Thoracic aorta (tissue), 2 donors: ENCODE results near the gene RPSA. TPM values are rescaled to one million over a fixed set of nuclear protein-coding genes. Genes with fewer than 3 reads are reported as not detected.

ENCODE experiments used
- ATAC-seq: fragments of 150-250 bp; one replicate; pipeline ENCODE4 v1.8.0; 2017; ENCODE audit warnings: low read depth; ENCODE audit not compliant: insufficient number of reproducible peaks, low FRiP score
- DNase-seq: peaks from one replicate; pipeline ENCODE4 v3.0.0-alpha.2; 2020; ENCODE audit warnings: low spot score
- H3K27ac ChIP-seq, 2 donors: fragments of 200-600 bp; sonication (generic); 1 replicate in 1 of 2; 2 replicates in 1 of 2; pipeline ENCODE4 v1.5.1; 2016; ENCODE audit warnings: mild to moderate bottlenecking in 2 of 2, moderate library complexity in 2 of 2
- H3K27me3 ChIP-seq: fragments of 200-600 bp; sonication (generic); replicated peaks from 2 replicates; pipeline ENCODE4 v1.6.0; 2016; ENCODE audit warnings: mild to moderate bottlenecking; ENCODE audit not compliant: insufficient read depth
- H3K36me3 ChIP-seq: fragments of 200-600 bp; sonication (generic); one replicate; pipeline ENCODE4 v1.5.1; 2016
- H3K4me1 ChIP-seq, 2 donors: fragments of 200-600 bp; sonication (generic); 1 replicate in 1 of 2; 2 replicates in 1 of 2; pipeline versions ENCODE4 v1.5.1 to v1.6.0; 2016; ENCODE audit warnings: low read depth in 2 of 2, mild to moderate bottlenecking in 1 of 2; ENCODE audit not compliant: control insufficient read depth in 1 of 2
- H3K4me3 ChIP-seq: fragments of 200-600 bp; sonication (generic); 2 replicates; pipeline ENCODE4 v1.5.1; 2016; ENCODE audit warnings: mild to moderate bottlenecking
- H3K9me3 ChIP-seq: fragments of 200-600 bp; sonication (generic); 2 replicates; pipeline ENCODE4 v1.5.1; 2016
- total RNA-seq, 2 donors: library from RNA; depleted of rRNA; stranded (reverse); fragments of >200 nt; gene quantifications; one replicate each; pipeline versions ENCODE4 v1.1.0 to v1.2.3, GENCODE V29; 2016
- TF ChIP-seq, protein P1 (sequence below): fragments of 200-600 bp; sonication (generic); IDR thresholded peaks from one replicate; pipeline ENCODE4 v1.5.1; 2019; ENCODE audit warnings: antibody characterized with exemption

RPSA gene
- total RNA-seq, 2 donors from 2014 or later = 429 to 480 TPM

DNA sequence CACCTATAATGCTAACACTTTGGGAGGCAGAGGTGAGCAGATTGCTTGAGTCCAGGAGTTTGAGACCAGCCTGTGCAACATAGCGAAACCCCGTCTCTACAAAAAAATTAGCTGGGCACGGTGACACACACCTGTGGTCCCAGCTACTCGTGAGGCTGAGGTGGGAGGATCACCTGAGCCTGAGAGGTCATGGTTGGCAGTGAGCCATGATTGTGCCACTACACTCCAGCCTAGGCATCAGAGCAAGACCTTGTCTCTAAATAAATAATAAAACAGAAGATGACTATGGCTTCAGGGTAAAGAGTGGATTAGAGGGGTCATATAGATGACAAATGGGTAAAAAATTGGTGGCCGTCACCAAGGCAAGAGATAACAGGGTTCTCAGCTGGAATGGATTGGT lies 20.2 kb upstream of the RPSA start:
- no peaks in the 10 kb centered on the region for H3K9me3 ChIP-seq
- H3K4me3 ChIP-seq = no peak overlapping the region
- no peak overlapping the region for H3K27ac ChIP-seq
- DNase-seq (no peak), ATAC-seq (no peak)
- peaks cover 13 to 25% of the 10 kb centered on the region in 2 donors for H3K4me1 ChIP-seq
- H3K27me3 ChIP-seq = no peaks in the 10 kb centered on the region
- H3K36me3 ChIP-seq = peaks cover 19% of the 10 kb centered on the region
- TF ChIP-seq, protein P1, sequence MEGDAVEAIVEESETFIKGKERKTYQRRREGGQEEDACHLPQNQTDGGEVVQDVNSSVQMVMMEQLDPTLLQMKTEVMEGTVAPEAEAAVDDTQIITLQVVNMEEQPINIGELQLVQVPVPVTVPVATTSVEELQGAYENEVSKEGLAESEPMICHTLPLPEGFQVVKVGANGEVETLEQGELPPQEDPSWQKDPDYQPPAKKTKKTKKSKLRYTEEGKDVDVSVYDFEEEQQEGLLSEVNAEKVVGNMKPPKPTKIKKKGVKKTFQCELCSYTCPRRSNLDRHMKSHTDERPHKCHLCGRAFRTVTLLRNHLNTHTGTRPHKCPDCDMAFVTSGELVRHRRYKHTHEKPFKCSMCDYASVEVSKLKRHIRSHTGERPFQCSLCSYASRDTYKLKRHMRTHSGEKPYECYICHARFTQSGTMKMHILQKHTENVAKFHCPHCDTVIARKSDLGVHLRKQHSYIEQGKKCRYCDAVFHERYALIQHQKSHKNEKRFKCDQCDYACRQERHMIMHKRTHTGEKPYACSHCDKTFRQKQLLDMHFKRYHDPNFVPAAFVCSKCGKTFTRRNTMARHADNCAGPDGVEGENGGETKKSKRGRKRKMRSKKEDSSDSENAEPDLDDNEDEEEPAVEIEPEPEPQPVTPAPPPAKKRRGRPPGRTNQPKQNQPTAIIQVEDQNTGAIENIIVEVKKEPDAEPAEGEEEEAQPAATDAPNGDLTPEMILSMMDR = no peak

DNA sequence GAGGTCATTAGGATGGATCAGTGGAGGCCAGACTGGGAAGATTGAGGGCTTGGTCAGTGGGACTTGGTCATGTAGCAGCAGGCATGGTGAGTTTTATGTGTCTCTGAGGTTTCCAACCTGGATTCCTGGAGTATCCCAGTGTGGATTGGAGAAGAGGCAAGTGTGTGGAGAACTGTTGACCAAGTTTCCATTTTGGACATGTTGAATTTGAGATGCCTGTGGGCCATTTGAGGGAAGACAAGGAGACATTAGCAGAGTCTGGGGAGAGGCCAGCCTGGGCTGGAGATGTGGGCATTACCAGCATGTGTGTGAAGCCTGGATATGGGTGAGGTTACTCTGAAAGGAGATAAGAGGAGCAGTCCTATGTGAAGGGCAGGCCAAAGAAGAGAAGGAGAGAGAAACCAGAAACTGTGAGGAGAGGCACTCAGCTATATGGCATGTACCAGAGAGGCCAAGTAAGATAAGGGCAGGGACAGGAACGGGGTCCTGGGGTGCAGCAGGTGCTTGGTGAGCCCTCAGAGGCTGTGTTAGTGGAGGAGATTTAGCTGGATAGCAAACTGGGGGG lies 19.0 kb upstream of the RPSA start:
- peaks cover 11 to 25% of the 10 kb centered on the region in 2 donors for H3K4me1 ChIP-seq
- TF ChIP-seq, protein P1 = no peak
- no peak for DNase-seq
- H3K27me3 ChIP-seq = no peaks in the 10 kb centered on the region
- H3K4me3 ChIP-seq = no peak overlapping the region
- no peak for ATAC-seq
- no peaks in the 10 kb centered on the region for H3K9me3 ChIP-seq
- no peak overlapping the region for H3K27ac ChIP-seq
- peaks cover 28% of the 10 kb centered on the region for H3K36me3 ChIP-seq

DNA sequence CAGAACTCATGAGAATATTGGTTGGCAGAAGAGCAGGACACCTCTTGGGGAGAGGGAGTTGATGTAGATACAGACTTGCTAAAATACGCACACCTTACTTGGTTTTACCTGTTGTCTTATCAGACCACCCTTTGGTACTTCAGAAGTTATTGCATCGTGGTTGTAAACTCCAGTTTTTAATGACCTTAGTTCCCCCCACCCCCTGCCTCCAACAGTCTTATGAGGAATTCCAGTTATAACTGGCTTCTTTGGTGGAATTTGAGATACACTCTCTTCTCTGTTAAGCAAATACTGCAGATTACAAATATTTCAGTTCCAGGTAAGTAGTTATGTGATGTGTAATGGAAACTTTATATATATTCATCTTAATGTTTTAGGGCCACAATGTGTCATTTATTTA lies 18.4 kb upstream of the RPSA start:
- Histone ChIP-seq H3K4me1 (peaks cover 7 to 20% of the 10 kb centered on the region in 2 donors), H3K27ac (no peak overlapping the region), H3K9me3 (no peaks in the 10 kb centered on the region), H3K27me3 (no peaks in the 10 kb centered on the region), H3K4me3 (no peak overlapping the region), H3K36me3 (peaks cover 31% of the 10 kb centered on the region)
- ATAC-seq (no peak), DNase-seq (no peak)
- TF ChIP-seq, protein P1 = no peak

DNA sequence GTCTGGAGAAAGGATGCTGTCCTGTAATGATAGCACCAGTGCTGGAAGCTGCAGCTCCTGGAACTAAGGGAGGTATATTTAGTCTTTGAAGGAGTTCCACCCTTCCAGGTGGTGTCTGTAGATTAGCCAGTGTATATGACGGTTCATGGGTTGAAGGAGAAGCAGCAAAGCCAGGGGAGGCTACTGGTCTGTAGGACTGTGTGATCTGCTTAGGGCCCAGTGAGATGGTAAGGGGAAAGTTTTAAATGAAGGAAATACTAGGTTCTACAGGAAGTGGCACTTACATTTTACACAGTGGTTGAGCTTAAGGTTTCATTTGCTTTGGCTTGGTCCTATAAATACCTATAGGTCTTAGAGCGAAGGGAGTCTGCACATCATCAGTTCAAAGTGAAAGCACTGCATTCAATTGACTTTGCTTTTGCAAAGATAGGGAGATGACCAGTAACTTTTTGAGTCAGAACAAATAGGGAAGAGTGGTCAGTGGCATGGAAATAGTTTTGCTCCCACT lies 17.7 kb upstream of the RPSA start:
- Histone ChIP-seq H3K36me3 (peaks cover 34% of the 10 kb centered on the region), H3K27ac (no peak overlapping the region), H3K27me3 (no peaks in the 10 kb centered on the region), H3K4me1 (peaks cover 7 to 20% of the 10 kb centered on the region in 2 donors), H3K9me3 (no peaks in the 10 kb centered on the region), H3K4me3 (no peak overlapping the region)
- TF ChIP-seq, protein P1 = no peak
- DNase-seq (no peak), ATAC-seq (no peak)

DNA sequence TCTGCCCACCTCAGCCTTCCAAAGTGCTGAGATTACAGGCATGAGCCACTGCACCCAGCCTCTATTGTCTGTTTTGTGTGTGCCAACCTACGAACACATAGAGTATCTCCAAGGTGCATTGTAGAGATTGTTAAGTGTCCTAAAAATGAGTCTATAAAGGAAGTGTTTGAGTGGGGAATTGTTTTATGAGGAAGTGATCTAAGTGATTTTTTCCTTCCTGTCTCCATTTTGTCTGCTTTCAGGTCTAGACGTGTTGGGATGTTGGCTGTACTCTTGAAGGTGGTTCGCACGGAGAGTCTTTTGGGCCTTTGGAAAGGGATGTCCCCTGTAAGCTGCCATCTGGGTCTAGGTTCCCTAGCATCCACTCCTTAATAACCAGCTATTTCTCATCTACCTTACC lies 16.3 kb upstream of the RPSA start:
- no peaks in the 10 kb centered on the region for H3K27me3 ChIP-seq
- DNase-seq (no peak), ATAC-seq (no peak)
- no peak overlapping the region for H3K27ac ChIP-seq
- H3K36me3 ChIP-seq = peaks cover 47% of the 10 kb centered on the region
- no peaks in the 10 kb centered on the region for H3K9me3 ChIP-seq
- TF ChIP-seq, protein P1 = no peak
- peaks cover 6 to 12% of the 10 kb centered on the region in 2 donors for H3K4me1 ChIP-seq
- H3K4me3 ChIP-seq = no peak overlapping the region
